ENCODE measurements around the gene HADH. TPM values are rescaled to one million over a fixed set of nuclear protein-coding genes. Genes with fewer than 3 reads are reported as not detected.

Gene HADH
- total RNA-seq, 1 experiment from 2014 or later: 39.8 TPM

GRCh38 chr4:107945809-107946208 is 43.9 kb upstream of the HADH start (continued):
- TF ChIP-seq PREB (CRISPR knock-in tag; IDR thresholded peaks at IDR 0.05; ENCODE audit: borderline replicate concordance): no peak
- no peak for TF ChIP-seq GABPB1 (CRISPR knock-in tag; IDR thresholded peaks at IDR 0.05)
- no peak for TF ChIP-seq SOX15 (CRISPR knock-in tag; IDR thresholded peaks at IDR 0.05)
- no peak for TF ChIP-seq PRDM15 (CRISPR knock-in tag; IDR thresholded peaks at IDR 0.05)
- TF ChIP-seq HMGA2 (CRISPR knock-in tag; IDR thresholded peaks at IDR 0.05): no peak
- TF ChIP-seq RELA (CRISPR knock-in tag; IDR thresholded peaks at IDR 0.05; ENCODE audit: borderline replicate concordance): no peak

GRCh38 chr4:107950746-107951540 is 38.7 kb upstream of the HADH start:
- peaks cover 10% of the 10 kb centered on the region for H3K36me3 Mint-ChIP-seq
- ChIA-PET CTCF (no interaction called here), POLR2A (no interaction called here)
- no peak overlapping the region for H3K27ac Mint-ChIP-seq
- no peak overlapping the region for H3K4me3 Mint-ChIP-seq
- H3K4me1 Mint-ChIP-seq: no peaks in the 10 kb centered on the region
- TF ChIP-seq IRF2 (CRISPR knock-in tag; IDR thresholded peaks at IDR 0.05; ENCODE audit: borderline replicate concordance, low read depth) (no peak), MYBL2 (CRISPR knock-in tag; IDR thresholded peaks at IDR 0.05) (no peak), CBFB (CRISPR knock-in tag; IDR thresholded peaks at IDR 0.05; ENCODE audit: low read depth) (no peak), ZNF396 (CRISPR knock-in tag; IDR thresholded peaks at IDR 0.05; ENCODE audit: borderline replicate concordance) (no peak), FOXP1 (CRISPR knock-in tag; IDR thresholded peaks at IDR 0.05; ENCODE audit: borderline replicate concordance) (no peak), HMGA2 (CRISPR knock-in tag; IDR thresholded peaks at IDR 0.05) (no peak), FOXK1 (CRISPR knock-in tag; IDR thresholded peaks at IDR 0.05) (no peak), ZNF532 (CRISPR knock-in tag; IDR thresholded peaks at IDR 0.05; ENCODE audit: borderline replicate concordance) (no peak), MXD4 (CRISPR knock-in tag; IDR thresholded peaks at IDR 0.05; ENCODE audit: borderline replicate concordance) (no peak), JAZF1 (CRISPR knock-in tag; IDR thresholded peaks at IDR 0.05) (no peak), ERG (CRISPR knock-in tag; IDR thresholded peaks at IDR 0.05) (no peak), PREB (CRISPR knock-in tag; IDR thresholded peaks at IDR 0.05; ENCODE audit: borderline replicate concordance) (no peak), E2F4 (CRISPR knock-in tag; IDR thresholded peaks at IDR 0.05; ENCODE audit: borderline replicate concordance, low read depth) (no peak)
- ATAC-seq (no peak), DNase-seq (ENCODE audit: low spot score) (no peak)
- H3K27me3 Mint-ChIP-seq (ENCODE audit: low read depth): peaks cover under 1% of the 10 kb centered on the region; the same call in 1 of the 2 replicates
- peaks cover 8% of the 10 kb centered on the region for H3K9me3 Mint-ChIP-seq
